HEK293 (cell line): ENCODE results near the gene INCA1.

Source experiments
- AEBP2 ChIP-seq: fragments of 450-650 bp; formaldehyde crosslinking; IDR thresholded peaks from 2 replicates; pipeline ENCODE4 v1.5.1; 2016; ENCODE audit warnings: missing biosample characterization, missing genetic modification characterization, borderline replicate concordance
- GLIS1 ChIP-seq: fragments of 450-650 bp; formaldehyde crosslinking; IDR thresholded peaks from 2 replicates; pipeline ENCODE4 v1.5.1; 2016; ENCODE audit warnings: missing biosample characterization, missing genetic modification characterization
- HOXA7 ChIP-seq: sonication (generic); formaldehyde crosslinking; IDR thresholded peaks from 2 replicates; pipeline ENCODE4 v1.8.1; 2022; ENCODE audit warnings: missing genetic modification reagents, borderline replicate concordance
- INSM2 ChIP-seq: fragments of 450-650 bp; formaldehyde crosslinking; IDR thresholded peaks from 2 replicates; pipeline ENCODE4 v1.5.1; 2016; ENCODE audit warnings: missing biosample characterization, missing genetic modification characterization
- KLF16 ChIP-seq: fragments of 450-650 bp; formaldehyde crosslinking; IDR thresholded peaks from 2 replicates; pipeline ENCODE4 v1.5.1; 2017; ENCODE audit warnings: missing biosample characterization, missing genetic modification characterization
- PATZ1 ChIP-seq: fragments of 450-650 bp; formaldehyde crosslinking; IDR thresholded peaks from 2 replicates; pipeline ENCODE4 v1.5.1; 2016; ENCODE audit warnings: missing biosample characterization, missing genetic modification characterization
- PBX3 ChIP-seq: sonication (generic); formaldehyde crosslinking; IDR thresholded peaks from 2 replicates; pipeline ENCODE4 v1.8.1; 2022; ENCODE audit warnings: mild to moderate bottlenecking, moderate library complexity, missing genetic modification reagents
- PRDM10 ChIP-seq: fragments of 450-650 bp; formaldehyde crosslinking; IDR thresholded peaks from 2 replicates; pipeline ENCODE4 v1.5.1; 2016; ENCODE audit warnings: missing biosample characterization, missing genetic modification characterization
- SCRT2 ChIP-seq: fragments of 450-650 bp; formaldehyde crosslinking; IDR thresholded peaks from 2 replicates; pipeline ENCODE4 v1.5.1; 2016; ENCODE audit warnings: missing biosample characterization, missing genetic modification characterization
- SP3 ChIP-seq: fragments of 450-650 bp; formaldehyde crosslinking; IDR thresholded peaks from 2 replicates; pipeline ENCODE4 v1.5.1; 2016; ENCODE audit warnings: missing biosample characterization, missing genetic modification characterization
- TCF7L2 ChIP-seq: IDR thresholded peaks from 2 replicates; pipeline ENCODE4 v1.6.1; 2011; ENCODE audit warnings: low read depth, mild to moderate bottlenecking, inconsistent platforms, low read length, moderate library complexity, borderline replicate concordance
- ZBTB20 ChIP-seq: fragments of 450-650 bp; formaldehyde crosslinking; IDR thresholded peaks from 2 replicates; pipeline ENCODE4 v1.5.1; 2016; ENCODE audit warnings: missing biosample characterization, missing genetic modification characterization
- ZFP69B ChIP-seq: fragments of 450-650 bp; formaldehyde crosslinking; IDR thresholded peaks from 2 replicates; pipeline ENCODE4 v1.5.1; 2016; ENCODE audit warnings: missing biosample characterization, missing genetic modification characterization
- ZNF391 ChIP-seq: fragments of 450-650 bp; formaldehyde crosslinking; IDR thresholded peaks from 2 replicates; pipeline ENCODE4 v1.5.1; 2016; ENCODE audit warnings: low read depth, missing biosample characterization, missing genetic modification characterization, borderline replicate concordance
- ZNF423 ChIP-seq: fragments of 450-650 bp; formaldehyde crosslinking; IDR thresholded peaks from 2 replicates; pipeline ENCODE4 v1.5.1; 2016; ENCODE audit warnings: missing biosample characterization, missing genetic modification characterization
- ZNF449 ChIP-seq: fragments of 450-650 bp; formaldehyde crosslinking; IDR thresholded peaks from 2 replicates; pipeline ENCODE4 v1.5.1; 2017; ENCODE audit warnings: missing biosample characterization, mild to moderate bottlenecking, missing genetic modification characterization, moderate library complexity
- ZNF561 ChIP-seq: fragments of 450-650 bp; IDR thresholded peaks from 2 replicates; pipeline ENCODE4 v1.5.1; 2018; ENCODE audit warnings: missing biosample characterization, missing genetic modification characterization, borderline replicate concordance
- ZNF580 ChIP-seq: fragments of 450-650 bp; formaldehyde crosslinking; IDR thresholded peaks from 2 replicates; pipeline ENCODE4 v1.5.1; 2016; ENCODE audit warnings: missing biosample characterization, missing genetic modification characterization
- ZNF777 ChIP-seq: fragments of 450-650 bp; formaldehyde crosslinking; IDR thresholded peaks from 2 replicates; pipeline ENCODE4 v1.5.1; 2017; ENCODE audit warnings: missing biosample characterization, missing genetic modification characterization, borderline replicate concordance

Gene INCA1

GRCh38 chr17:4966844-4967538, 30.3 kb downstream of the INCA1 start (continued):
- no peak for TF ChIP-seq ZNF391
- TF ChIP-seq HOXA7 (CRISPR knock-in tag), result no peak
- peak; percentile 75 for TF ChIP-seq PATZ1
- peak; percentile 77; the same call in 1 of the 2 replicates for TF ChIP-seq ZNF423
- 0 out of 2 replicates have a peak, but pooled peaks have one; percentile 10 for TF ChIP-seq INSM2 (tag by site-specific recombination)
- peak; percentile 32; the same call in 1 of the 2 replicates for TF ChIP-seq KLF16
- TF ChIP-seq AEBP2 (tag by site-specific recombination), result no peak
- peak; percentile 86 for TF ChIP-seq ZNF561 (tag by site-specific recombination)
- TF ChIP-seq TCF7L2, result no peak
- no peak for TF ChIP-seq SCRT2 (tag by site-specific recombination)
- peak; percentile 73 for TF ChIP-seq ZNF449 (tag by site-specific recombination)
- peak; percentile 59 for TF ChIP-seq GLIS1
- peak; percentile 48; the same call in 1 of the 2 replicates for TF ChIP-seq ZFP69B
- TF ChIP-seq ZBTB20 (tag by site-specific recombination), result peak; percentile 67; the same call in 1 of the 2 replicates
- peak; percentile 79 for TF ChIP-seq SP3 (tag by site-specific recombination)
- TF ChIP-seq PBX3 (CRISPR knock-in tag), result peak; percentile 96
- TF ChIP-seq PRDM10, result peak; percentile 77
- peak; percentile 42; the same call in 1 of the 2 replicates for TF ChIP-seq ZNF580
- TF ChIP-seq ZNF777 (tag by site-specific recombination), result no peak
